ENCODE data around the gene GIT1.

GIT1 gene

GRCh38 chr17:29533976-29534375 is 55.5 kb downstream of the GIT1 start:
- FAIRE-seq, result no peak
- no peak for DNase-seq (ENCODE audit: low spot score)

DNA sequence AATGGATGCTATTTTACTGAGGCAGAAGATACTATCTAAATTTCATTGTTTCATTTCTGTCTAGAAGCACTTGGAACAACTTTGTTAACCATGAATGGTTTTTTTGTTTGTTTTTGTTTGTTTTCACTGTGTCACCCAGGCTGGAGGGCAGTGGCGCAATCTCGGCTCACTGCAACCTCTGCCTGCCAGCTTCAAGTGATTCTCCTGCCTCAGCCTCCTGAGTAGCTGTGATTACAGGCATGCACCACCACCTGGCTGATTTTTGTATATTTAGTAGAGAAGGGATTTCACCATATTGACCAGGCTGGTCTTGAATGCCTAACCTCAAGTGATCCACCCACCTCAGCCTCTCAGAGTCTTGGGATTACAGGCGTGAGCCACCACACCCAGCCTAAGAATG is 63.1 kb downstream of the GIT1 start:
- no peak for FAIRE-seq
- no peak for DNase-seq (ENCODE audit: low spot score)

DNA sequence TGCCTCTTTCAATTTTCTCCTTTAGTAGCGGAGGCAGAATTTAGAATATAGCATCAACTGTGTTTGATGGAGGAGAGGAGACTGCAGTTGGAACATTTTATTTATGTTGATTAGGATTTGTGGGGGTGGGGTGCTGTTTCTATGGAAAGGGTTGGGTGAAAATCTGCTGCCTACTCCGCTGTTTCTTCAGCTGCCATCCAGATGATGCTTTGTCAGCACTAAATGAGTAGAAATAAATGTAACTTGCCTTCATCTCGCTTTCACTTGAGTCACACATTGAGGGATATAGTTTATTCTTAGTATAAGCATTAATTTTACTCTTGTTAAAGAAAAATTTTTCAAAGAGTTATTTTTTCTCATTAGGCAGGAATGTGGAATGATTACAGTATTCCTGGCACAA is 64.8 kb downstream of the GIT1 start:
- FAIRE-seq (no peak), DNase-seq (ENCODE audit: low spot score) (no peak)

Measured in urothelium cell line (cell line).